Pulmonary artery endothelial cell (primary cell): ENCODE data around the gene SYP. TPM values are rescaled to one million over a fixed set of nuclear protein-coding genes. Genes with fewer than 3 reads are reported as not detected.

Experiments
- DNase-seq: peaks from one replicate; pipeline ENCODE4 v3.0.0-alpha.2; 2011; ENCODE audit warnings: low read depth, low spot score
- total RNA-seq: library from RNA; depleted of rRNA; stranded (reverse); fragments of >200 nt; gene quantifications from 2 replicates; pipeline ENCODE4 v1.2.3, GENCODE V29; 2014

Gene SYP
- total RNA-seq, 1 donor from 2014 or later = 0.13 TPM

- DNase-seq = no peak
Measured at GRCh38 chrX:49139713-49140112, 60.3 kb downstream of the SYP start.

Other genes with a start within 250 kb of the SYP start
- 26.7 and 30.5 TPM in 2 replicates for gene OTUD5, start 242.6 kb downstream of the SYP start, total RNA-seq
- gene KCND1, start 228.3 kb downstream of the SYP start, total RNA-seq = 0.13 and 0.32 TPM in 2 replicates
- 22.9 and 30.0 TPM in 2 replicates for gene GRIPAP1, start 197.9 kb downstream of the SYP start, total RNA-seq
- gene TFE3, start 156.8 kb downstream of the SYP start, total RNA-seq = 21.0 and 29.5 TPM in 2 replicates
- gene CCDC120, start 141.2 kb downstream of the SYP start, total RNA-seq = 0.42 and 0.66 TPM in 2 replicates
- gene PRAF2, start 126.2 kb downstream of the SYP start, total RNA-seq = 4.4 and 5.9 TPM in 2 replicates
- 23.3 and 25.5 TPM in 2 replicates for gene WDR45, start 120.3 kb downstream of the SYP start, total RNA-seq
- 27.1 and 29.0 TPM in 2 replicates for gene GPKOW, start 76.5 kb downstream of the SYP start, total RNA-seq
- gene MAGIX, start 37.4 kb downstream of the SYP start, total RNA-seq = 0.59 and 1.2 TPM in 2 replicates
- gene PLP2, start 28.3 kb downstream of the SYP start, total RNA-seq = 20.7 and 22.4 TPM in 2 replicates
- 4.7 and 6.2 TPM in 2 replicates for gene PRICKLE3, start 13.8 kb downstream of the SYP start, total RNA-seq
- gene CACNA1F, start 33.1 kb upstream of the SYP start, total RNA-seq = not detected in 2 replicates
- 12.5 and 12.8 TPM in 2 replicates for gene CCDC22, start 35.3 kb upstream of the SYP start, total RNA-seq
- not detected in 2 replicates for gene FOXP3, start 64.5 kb upstream of the SYP start, total RNA-seq
- gene PPP1R3F, start 69.6 kb upstream of the SYP start, total RNA-seq = 1.5 and 3.1 TPM in 2 replicates
- gene GAGE10, start 103.5 kb upstream of the SYP start, total RNA-seq = not detected in 2 replicates
- not detected in 2 replicates for gene GAGE12J, start 121.8 kb upstream of the SYP start, total RNA-seq
- not detected in 2 replicates for gene GAGE13, start 131.4 kb upstream of the SYP start, total RNA-seq